Osteocyte (in vitro differentiated cells): ENCODE data around the gene MAS1. TPM values are rescaled to one million over a fixed set of nuclear protein-coding genes. Genes with fewer than 3 reads are reported as not detected.
A peak's percentile ranks its signal among the peaks of the same experiment; 100 is the strongest.

Experiments
- DNase-seq: peaks from one replicate; pipeline ENCODE4 v3.0.0; 2021; ENCODE audit warnings: mixed read lengths; ENCODE audit not compliant: unreplicated experiment; ENCODE audit errors: extremely low spot score
- H3K27ac Mint-ChIP-seq: one replicate; pipeline ENCODE4 v1.8.0; 2021; ENCODE audit warnings: mild to moderate bottlenecking, mixed read lengths; ENCODE audit not compliant: unreplicated experiment
- H3K27me3 Mint-ChIP-seq: one replicate; pipeline ENCODE4 v1.8.0; 2021; ENCODE audit warnings: mixed read lengths; ENCODE audit not compliant: unreplicated experiment
- H3K36me3 Mint-ChIP-seq: one replicate; pipeline ENCODE4 v1.8.0; 2021; ENCODE audit warnings: mixed read lengths; ENCODE audit not compliant: unreplicated experiment
- H3K4me1 Mint-ChIP-seq: one replicate; pipeline ENCODE4 v1.8.0; 2021; ENCODE audit warnings: mixed read lengths; ENCODE audit not compliant: unreplicated experiment
- H3K4me3 Mint-ChIP-seq: one replicate; pipeline ENCODE4 v1.8.0; 2021; ENCODE audit warnings: mild to moderate bottlenecking, moderate library complexity, mixed read lengths; ENCODE audit not compliant: unreplicated experiment
- H3K9me3 Mint-ChIP-seq: one replicate; pipeline ENCODE4 v1.8.0; 2021; ENCODE audit warnings: mixed read lengths; ENCODE audit not compliant: unreplicated experiment
- total RNA-seq: library from RNA; stranded (reverse); gene quantifications from 2 replicates; pipeline ENCODE4 v1.2.1, GENCODE V29; 2021
- TF ChIP-seq, protein P1 (sequence below): fragments of 200-600 bp; sonication (generic); IDR thresholded peaks from 2 replicates; pipeline ENCODE4 v1.5.0; 2021; ENCODE audit warnings: antibody characterized with exemption, mild to moderate bottlenecking, moderate library complexity

The MAS1 gene
- total RNA-seq, 1 donor from 2014 or later = not detected

DNA sequence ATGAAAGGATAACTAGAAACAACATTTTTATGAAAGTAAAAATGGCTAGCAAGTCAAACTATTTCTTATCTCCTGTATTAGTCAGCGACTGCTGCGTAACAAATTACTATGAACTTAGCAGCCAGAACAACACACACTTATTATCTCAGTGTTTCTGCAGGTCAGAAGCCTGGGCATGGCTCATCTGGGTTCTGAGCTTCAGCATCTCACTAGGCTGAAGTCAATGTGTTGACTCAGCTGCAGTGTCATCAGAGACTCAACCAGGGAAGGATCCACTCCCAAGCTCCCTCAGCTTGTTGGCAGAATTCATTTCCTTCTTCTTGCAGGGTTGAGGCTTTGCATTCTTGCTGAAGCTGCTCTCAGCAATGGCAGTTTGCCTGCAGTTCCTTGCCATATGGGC lies 44.8 kb downstream of the MAS1 start:
- TF ChIP-seq, protein P1, sequence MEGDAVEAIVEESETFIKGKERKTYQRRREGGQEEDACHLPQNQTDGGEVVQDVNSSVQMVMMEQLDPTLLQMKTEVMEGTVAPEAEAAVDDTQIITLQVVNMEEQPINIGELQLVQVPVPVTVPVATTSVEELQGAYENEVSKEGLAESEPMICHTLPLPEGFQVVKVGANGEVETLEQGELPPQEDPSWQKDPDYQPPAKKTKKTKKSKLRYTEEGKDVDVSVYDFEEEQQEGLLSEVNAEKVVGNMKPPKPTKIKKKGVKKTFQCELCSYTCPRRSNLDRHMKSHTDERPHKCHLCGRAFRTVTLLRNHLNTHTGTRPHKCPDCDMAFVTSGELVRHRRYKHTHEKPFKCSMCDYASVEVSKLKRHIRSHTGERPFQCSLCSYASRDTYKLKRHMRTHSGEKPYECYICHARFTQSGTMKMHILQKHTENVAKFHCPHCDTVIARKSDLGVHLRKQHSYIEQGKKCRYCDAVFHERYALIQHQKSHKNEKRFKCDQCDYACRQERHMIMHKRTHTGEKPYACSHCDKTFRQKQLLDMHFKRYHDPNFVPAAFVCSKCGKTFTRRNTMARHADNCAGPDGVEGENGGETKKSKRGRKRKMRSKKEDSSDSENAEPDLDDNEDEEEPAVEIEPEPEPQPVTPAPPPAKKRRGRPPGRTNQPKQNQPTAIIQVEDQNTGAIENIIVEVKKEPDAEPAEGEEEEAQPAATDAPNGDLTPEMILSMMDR = no peak
- Mint-ChIP-seq H3K9me3 (peaks cover 13% of the 10 kb centered on the region), H3K27me3 (no peaks in the 10 kb centered on the region), H3K27ac (no peak overlapping the region), H3K4me3 (no peak overlapping the region), H3K36me3 (no peaks in the 10 kb centered on the region), H3K4me1 (peaks cover 14% of the 10 kb centered on the region)
- peak; percentile 30 for DNase-seq

DNA sequence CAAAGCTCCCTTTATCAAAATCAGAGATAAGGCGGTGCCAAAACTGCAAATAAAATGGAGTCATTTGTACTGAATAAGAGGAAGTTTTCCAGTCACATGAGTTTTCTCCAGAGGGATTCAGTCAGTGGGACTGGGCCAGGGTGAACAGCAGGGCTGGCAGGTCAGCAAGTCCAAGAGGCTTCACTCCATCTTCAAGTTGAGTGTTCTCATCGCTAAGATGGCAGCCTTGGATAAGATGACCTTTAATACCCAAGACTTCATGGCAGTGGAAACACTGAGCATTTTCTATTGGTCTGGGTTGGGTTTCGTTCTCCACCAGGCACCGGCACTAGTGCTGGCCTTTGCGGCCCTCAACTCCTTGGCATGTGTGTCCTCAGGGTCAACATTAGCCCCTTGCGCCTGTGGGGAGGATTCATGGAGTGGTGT lies 48.8 kb downstream of the MAS1 start:
- Mint-ChIP-seq H3K4me3 (no peak overlapping the region), H3K4me1 (peaks cover 18% of the 10 kb centered on the region), H3K27me3 (no peaks in the 10 kb centered on the region), H3K9me3 (peaks cover 15% of the 10 kb centered on the region), H3K36me3 (no peaks in the 10 kb centered on the region), H3K27ac (no peak overlapping the region)
- TF ChIP-seq, protein P1 = no peak
- DNase-seq = peak; percentile 51

Other genes with a start within 250 kb of the MAS1 start
- 73.1 and 74.5 TPM in 2 replicates for gene SOD2, start 197.7 kb upstream of the MAS1 start, total RNA-seq
- gene WTAP, start 163.5 kb upstream of the MAS1 start, total RNA-seq = 82.3 and 83.7 TPM in 2 replicates
- gene ACAT2, start 128.9 kb upstream of the MAS1 start, total RNA-seq = 21.3 and 22.4 TPM in 2 replicates
- gene TCP1, start 101.4 kb upstream of the MAS1 start, total RNA-seq = 167 and 173 TPM in 2 replicates
- 47.1 and 47.3 TPM in 2 replicates for gene MRPL18, start 100.5 kb upstream of the MAS1 start, total RNA-seq
- not detected in 2 replicates for gene PNLDC1, start 90.7 kb upstream of the MAS1 start, total RNA-seq
- gene IGF2R, start 78.1 kb downstream of the MAS1 start, total RNA-seq = 196 and 218 TPM in 2 replicates
- 1.0 and 1.5 TPM in 2 replicates for gene SLC22A1, start 230.8 kb downstream of the MAS1 start, total RNA-seq